Medulla oblongata (tissue), 1 donor: Measurements from ENCODE around the gene HYOU1.
"Not testable (repeated sequence)": the region's sequence is repeated elsewhere in the genome, so short reads cannot be mapped to it uniquely, and the experiment has no call there.

Experiments
- DNase-seq: peaks from one replicate; pipeline ENCODE4 v3.0.0-alpha.2; 2015; ENCODE audit errors: extremely low spot score

HYOU1 gene

GRCh38 chr11:119042927-119043326 lies 14.1 kb downstream of the HYOU1 start:
- DNase-seq: no peak

GRCh38 chr11:119041821-119042514 lies 15.0 kb downstream of the HYOU1 start:
- DNase-seq: no peak

GRCh38 chr11:119039471-119039870 lies 17.5 kb downstream of the HYOU1 start:
- DNase-seq: not testable (repeated sequence)

GRCh38 chr11:119038884-119039283 lies 18.1 kb downstream of the HYOU1 start:
- no peak for DNase-seq

- DNase-seq: no peak
Measured at GRCh38 chr11:119034813-119035212, 22.2 kb downstream of the HYOU1 start.

GRCh38 chr11:119033421-119033820 lies 23.6 kb downstream of the HYOU1 start:
- DNase-seq: not testable (repeated sequence)

GRCh38 chr11:119031912-119032280 lies 25.1 kb downstream of the HYOU1 start:
- DNase-seq: no peak

- peak; percentile 98 for DNase-seq
Measured at GRCh38 chr11:119030329-119031047, 26.5 kb downstream of the HYOU1 start, which contains the start of gene SLC37A4. Gene SLC37A4 (minus strand): TSS chr11:119030877.

- no peak for DNase-seq
Measured at GRCh38 chr11:119030029-119030328, 27.0 kb downstream of the HYOU1 start.

- peak; percentile 44 for DNase-seq
Measured at GRCh38 chr11:119029340-119030028, 27.5 kb downstream of the HYOU1 start.

- DNase-seq: no peak
Measured at GRCh38 chr11:119029069-119029339, 28.0 kb downstream of the HYOU1 start.

- no peak for DNase-seq
Measured at GRCh38 chr11:119028346-119029068, 28.5 kb downstream of the HYOU1 start.

GRCh38 chr11:119027561-119028345 lies 29.3 kb downstream of the HYOU1 start:
- DNase-seq: no peak

GRCh38 chr11:119026970-119027369 lies 30.0 kb downstream of the HYOU1 start:
- DNase-seq: no peak

- DNase-seq: no peak
Measured at GRCh38 chr11:119025978-119026766, 30.8 kb downstream of the HYOU1 start.

GRCh38 chr11:119025541-119025940 lies 31.5 kb downstream of the HYOU1 start:
- no peak for DNase-seq

GRCh38 chr11:119025099-119025473 lies 31.9 kb downstream of the HYOU1 start:
- no peak for DNase-seq

GRCh38 chr11:119024430-119025098 lies 32.4 kb downstream of the HYOU1 start:
- no peak for DNase-seq

- DNase-seq: no peak
Measured at GRCh38 chr11:119023741-119024140, 33.3 kb downstream of the HYOU1 start.

- DNase-seq: no peak
Measured at GRCh38 chr11:119021631-119022030, 35.4 kb downstream of the HYOU1 start.
